K562 (cell line): Measurements from ENCODE around the gene SCN8A. TPM values are rescaled to one million over a fixed set of nuclear protein-coding genes. Genes with fewer than 3 reads are reported as not detected.
A peak's percentile ranks its signal among the peaks of the same experiment; 100 is the strongest.

Experiments used
- BCOR ChIP-seq: fragments of 450-650 bp; IDR thresholded peaks from 2 replicates; pipeline ENCODE4 v1.6.1; 2016
- CREB3 ChIP-seq: fragments of 450-650 bp; conservative IDR thresholded peaks from 2 replicates; pipeline ENCODE4 v1.6.1; 2016; ENCODE audit warnings: missing genetic modification characterization, low read depth, mild to moderate bottlenecking, missing compliant biosample characterization, moderate library complexity
- E2F4 ChIP-seq: sonication (generic); formaldehyde crosslinking; IDR thresholded peaks from 2 replicates; pipeline ENCODE4 v1.8.0; 2022; ENCODE audit warnings: mild to moderate bottlenecking, low read depth, missing genetic modification reagents
- EGR1 ChIP-seq: fragments of 450-650 bp; conservative IDR thresholded peaks from 2 replicates; pipeline ENCODE4 v1.6.1; 2017; ENCODE audit warnings: mild to moderate bottlenecking
- EHMT2 ChIP-seq: fragments of 450-650 bp; IDR thresholded peaks from 2 replicates; pipeline ENCODE4 v1.6.1; 2018; ENCODE audit warnings: antibody characterized with exemption
- ETV1 ChIP-seq: fragments of 450-650 bp; conservative IDR thresholded peaks from 2 replicates; pipeline ENCODE4 v1.6.1; 2016; ENCODE audit warnings: missing genetic modification characterization, control low read depth, low read depth, missing compliant biosample characterization
- HIVEP1 ChIP-seq: fragments of 250-450 bp; sonication (Bioruptor Pico); IDR thresholded peaks from 2 replicates; pipeline ENCODE4 v1.4.0; 2020; ENCODE audit warnings: mild to moderate bottlenecking
- ILF3 ChIP-seq: fragments of 450-650 bp; IDR thresholded peaks from 2 replicates; pipeline ENCODE4 v1.6.1; 2018; ENCODE audit warnings: antibody characterized with exemption, mild to moderate bottlenecking, moderate library complexity, borderline replicate concordance
- JUND ChIP-seq, 2 experiments: IDR thresholded peaks; 2 replicates in 1 of 2; 3 replicates in 1 of 2; pipeline ENCODE4 v1.6.1; 2011; ENCODE audit warnings: borderline replicate concordance in 2 of 2, low read depth in 2 of 2, low read length in 2 of 2, improper control_type of control experiment in 1 of 2, missing biosample characterization in 1 of 2, missing genetic modification characterization in 1 of 2, missing genetic modification reagents in 1 of 2
- MAFK ChIP-seq: IDR thresholded peaks from 2 replicates; pipeline ENCODE4 v1.6.1; 2011; ENCODE audit warnings: low read length, improper control_type of control experiment
- MLX ChIP-seq, 2 experiments: fragments of 450-650 bp in 1 of 2; sonication (generic) in 1 of 2; formaldehyde crosslinking; conservative IDR thresholded peaks; 2 replicates each; pipeline versions ENCODE4 v1.4.0 to v1.8.1; 2020 to 2022; ENCODE audit warnings: mild to moderate bottlenecking in 1 of 2, missing genetic modification reagents in 1 of 2
- POLR2A ChIP-seq: fragments of 450-650 bp; conservative IDR thresholded peaks from 2 replicates; pipeline ENCODE4 v1.6.1; 2016
- PPARD ChIP-seq: fragments of 250-450 bp; sonication (Bioruptor Pico); IDR thresholded peaks from 2 replicates; pipeline ENCODE4 v1.8.0; 2022; ENCODE audit warnings: inconsistent platforms, mild to moderate bottlenecking, moderate library complexity
- SRSF3 ChIP-seq: fragments of 200-400 bp; formaldehyde crosslinking; IDR thresholded peaks from 2 replicates; pipeline ENCODE4 v1.6.1; 2016; ENCODE audit warnings: mild to moderate bottlenecking, low read length, moderate library complexity; ENCODE audit not compliant: insufficient read depth
- SUPT5H ChIP-seq: fragments of 450-650 bp; IDR thresholded peaks from 2 replicates; pipeline ENCODE4 v1.6.1; 2016
- VEZF1 ChIP-seq: fragments of 200-800 bp; sonication (Bioruptor generic); IDR thresholded peaks from 2 replicates; pipeline ENCODE4 v1.6.1; 2017; ENCODE audit warnings: missing genetic modification characterization, missing compliant biosample characterization
- XRCC3 ChIP-seq: fragments of 450-650 bp; IDR thresholded peaks from 2 replicates; pipeline ENCODE4 v1.6.1; 2017; ENCODE audit warnings: mild to moderate bottlenecking, moderate library complexity
- ZFX ChIP-seq: sonication (generic); formaldehyde crosslinking; IDR thresholded peaks from 2 replicates; pipeline ENCODE4 v1.8.0; 2022; ENCODE audit warnings: mild to moderate bottlenecking, missing genetic modification reagents, moderate library complexity
- ZNF224 ChIP-seq: sonication (generic); formaldehyde crosslinking; IDR thresholded peaks from 2 replicates; pipeline ENCODE4 v1.8.0; 2022; ENCODE audit warnings: mild to moderate bottlenecking, missing genetic modification reagents
- ZNF589 ChIP-seq: fragments of 200-800 bp; sonication (Bioruptor generic); IDR thresholded peaks from 2 replicates; pipeline ENCODE4 v1.6.1; 2016; ENCODE audit warnings: low read depth, missing genetic modification characterization, missing compliant biosample characterization
- ZNF764 ChIP-seq: fragments of 250-450 bp; sonication (Bioruptor Pico); IDR thresholded peaks from 2 replicates; pipeline ENCODE4 v1.4.0; 2020; ENCODE audit warnings: low read depth, mild to moderate bottlenecking, moderate library complexity
- ZNF778 ChIP-seq: fragments of 450-650 bp; formaldehyde crosslinking; IDR thresholded peaks from 2 replicates; pipeline ENCODE4 v1.4.0; 2020; ENCODE audit warnings: mild to moderate bottlenecking, moderate library complexity
- polyA plus RNA-seq, 8 experiments: library from polyadenylated mRNA; depleted of rRNA in 4 of 8; stranded (reverse) in 5 of 8; unstranded in 3 of 8; fragments of >200 nt; fragmentation: Nextera tagmentation in 2 of 8; fragmentation: Illumina TruSeq in 1 of 8; extraction: Ambion mirVana in 2 of 8; extraction: Trizol in 1 of 8; gene quantifications; 2 replicates each; pipeline versions ENCODE4 v1.2.1 to v1.2.3, GENCODE V29; 2011 to 2014; ENCODE audit warnings: inconsistent platforms in 1 of 8, missing spikeins in 1 of 8
- total RNA-seq, 7 experiments: library from RNA; depleted of rRNA in 6 of 7; stranded (reverse); fragments of >200 nt in 6 of 7; fragmentation: Illumina TruSeq in 2 of 7; extraction: Trizol in 2 of 7; gene quantifications; 2 replicates each; pipeline versions ENCODE4 v1.2.1 to v1.2.3, GENCODE V29; 2011 to 2021; ENCODE audit warnings: low replicate concordance in 1 of 7
- TF ChIP-seq, protein P1 (sequence below): fragments of 450-650 bp; formaldehyde crosslinking; IDR thresholded peaks from 2 replicates; pipeline ENCODE4 v1.4.0; 2020; ENCODE audit warnings: mild to moderate bottlenecking

Gene SCN8A
- total and polyA plus RNA-seq, 9 of the 15 experiments (the other 6 are each of a cell fraction or from before 2014, with no cell fraction given): 0.03 to 0.29 (median 0.15) TPM; not detected in 1

DNA sequence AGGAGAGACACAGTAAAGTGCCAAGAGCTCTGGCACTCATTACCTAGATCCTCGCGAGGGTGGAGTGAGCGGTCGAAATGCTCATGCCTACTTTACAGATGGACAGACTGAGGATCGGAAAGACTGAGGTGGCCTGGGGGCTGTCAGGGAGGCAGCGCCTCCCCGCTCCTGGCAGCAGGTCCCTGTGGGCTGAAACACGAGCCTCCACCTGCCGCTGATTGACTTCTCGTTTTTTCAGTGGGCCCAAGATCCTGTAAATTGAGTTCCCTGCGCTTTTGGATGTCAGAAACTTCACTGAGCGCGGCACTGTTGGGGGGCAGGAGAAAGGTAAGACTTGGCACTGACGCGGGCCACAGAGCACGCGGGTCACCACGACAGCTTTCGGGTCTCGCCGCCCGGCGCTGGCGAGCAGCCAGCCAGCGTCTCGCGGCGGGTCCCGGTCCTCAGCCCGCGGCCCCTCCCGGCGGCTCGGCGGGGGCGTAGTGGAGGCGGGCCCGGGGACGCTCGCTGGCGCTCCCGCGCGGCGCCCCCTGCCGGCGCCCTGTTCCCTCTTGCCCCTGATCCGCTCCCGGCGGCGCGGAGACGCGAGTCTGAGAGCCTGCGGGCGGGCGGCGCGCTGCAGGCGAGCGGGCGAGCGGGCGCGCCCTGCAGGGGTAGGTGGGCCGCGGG, 552 bp upstream of the SCN8A start (continued):
- TF ChIP-seq CREB3 (no peak), PPARD (no peak), BCOR (peak; percentile 74), VEZF1 (peak; percentile 87), ZNF589 (no peak), MAFK (no peak), JUND (IDR thresholded peaks at IDR 0.05; ENCODE audit: borderline replicate concordance, low read depth, low read length) (no peak), JUND (tag; IDR thresholded peaks at IDR 0.05; ENCODE audit: borderline replicate concordance, low read depth, low read length) (no peak), EGR1 (peak; percentile 48), EHMT2 (no peak), HIVEP1 (CRISPR knock-in tag) (no peak), ZNF778 (CRISPR knock-in tag) (no peak), ILF3 (no peak), MLX (CRISPR knock-in tag; conservative IDR thresholded peaks at IDR 0.05) (no peak), ZNF764 (CRISPR knock-in tag) (no peak), SRSF3 (no peak), ZFX (CRISPR knock-in tag) (no peak), ZNF224 (CRISPR knock-in tag) (no peak), E2F4 (CRISPR knock-in tag) (no peak), XRCC3 (no peak), ETV1 (tag) (no peak), POLR2A (no peak), SUPT5H (no peak)
- TF ChIP-seq, protein P1, sequence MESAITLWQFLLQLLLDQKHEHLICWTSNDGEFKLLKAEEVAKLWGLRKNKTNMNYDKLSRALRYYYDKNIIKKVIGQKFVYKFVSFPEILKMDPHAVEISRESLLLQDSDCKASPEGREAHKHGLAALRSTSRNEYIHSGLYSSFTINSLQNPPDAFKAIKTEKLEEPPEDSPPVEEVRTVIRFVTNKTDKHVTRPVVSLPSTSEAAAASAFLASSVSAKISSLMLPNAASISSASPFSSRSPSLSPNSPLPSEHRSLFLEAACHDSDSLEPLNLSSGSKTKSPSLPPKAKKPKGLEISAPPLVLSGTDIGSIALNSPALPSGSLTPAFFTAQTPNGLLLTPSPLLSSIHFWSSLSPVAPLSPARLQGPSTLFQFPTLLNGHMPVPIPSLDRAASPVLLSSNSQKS (CRISPR knock-in tag): no peak
